Measurements from ENCODE around the gene GTSE1.
A peak's percentile ranks its signal among the peaks of the same experiment; 100 is the strongest.

The GTSE1 gene

GRCh38 chr22:46368871-46369715 is 72.4 kb downstream of the GTSE1 start:
- in situ Hi-C loops (cut with MboI; ENCODE audit: low sequenced_read_pairs), result loop anchor here (5.0 kb wide), 1 partner anchor 173 kb away; no protein-coding TSS in a partner anchor
- DNase-seq (ENCODE audit: low spot score in 2 of 2), result no peak
- H3K4me1 ChIP-seq, result no peaks in the 10 kb centered on the region
- no peak overlapping the region for H3K4me3 ChIP-seq
- H3K9me3 ChIP-seq, result no peaks in the 10 kb centered on the region
- H3K27me3 ChIP-seq (ENCODE audit: low read depth), result no peaks in the 10 kb centered on the region
- peaks cover 2% of the 10 kb centered on the region; the same call in 1 of the 2 replicates for H3K36me3 ChIP-seq (replicated peaks)

- no peak for DNase-seq (ENCODE audit: low spot score in 2 of 2)
- in situ Hi-C loops (cut with MboI; ENCODE audit: low sequenced_read_pairs), result loop anchor here (5.0 kb wide), 1 partner anchor 172 kb away; no protein-coding TSS in a partner anchor
These were observed 73.3 kb downstream of the GTSE1 start for GRCh38 chr22:46369716-46370583.

GRCh38 chr22:46370584-46371291 is 74.1 kb downstream of the GTSE1 start:
- Histone ChIP-seq H3K9me3 (no peaks in the 10 kb centered on the region), H3K4me1 (no peaks in the 10 kb centered on the region), H3K36me3 (replicated peaks) (peaks cover 4% of the 10 kb centered on the region; the same call in 1 of the 2 replicates), H3K27me3 (ENCODE audit: low read depth) (no peaks in the 10 kb centered on the region), H3K4me3 (no peak overlapping the region)
- DNase-seq (ENCODE audit: low spot score in 2 of 2), result no peak
- in situ Hi-C loops (cut with MboI; ENCODE audit: low sequenced_read_pairs), result no loop called here

More at GRCh38 chr22:46369716-46370583, 73.3 kb downstream of the GTSE1 start:
- Histone ChIP-seq H3K4me1 (no peaks in the 10 kb centered on the region), H3K36me3 (replicated peaks) (peaks cover 2% of the 10 kb centered on the region; the same call in 1 of the 2 replicates), H3K9me3 (no peaks in the 10 kb centered on the region), H3K4me3 (no peak overlapping the region), H3K27me3 (ENCODE audit: low read depth) (no peaks in the 10 kb centered on the region)

GRCh38 chr22:46371623-46372226 is 75.1 kb downstream of the GTSE1 start:
- Histone ChIP-seq H3K36me3 (replicated peaks) (peaks cover 7% of the 10 kb centered on the region), H3K9me3 (no peaks in the 10 kb centered on the region), H3K4me3 (no peak overlapping the region), H3K27me3 (ENCODE audit: low read depth) (no peaks in the 10 kb centered on the region), H3K4me1 (no peaks in the 10 kb centered on the region)
- DNase-seq (ENCODE audit: low spot score in 2 of 2), result no peak
- in situ Hi-C loops (cut with MboI; ENCODE audit: low sequenced_read_pairs), result no loop called here

- Histone ChIP-seq H3K9me3 (no peaks in the 10 kb centered on the region), H3K27me3 (ENCODE audit: low read depth) (no peaks in the 10 kb centered on the region), H3K4me1 (peaks cover 5% of the 10 kb centered on the region), H3K36me3 (replicated peaks) (peaks cover 11% of the 10 kb centered on the region), H3K4me3 (no peak overlapping the region)
- in situ Hi-C loops (cut with MboI; ENCODE audit: low sequenced_read_pairs), result no loop called here
- no peak for DNase-seq (ENCODE audit: low spot score in 2 of 2)
These were observed 76.0 kb downstream of the GTSE1 start for GRCh38 chr22:46372686-46373085.

- in situ Hi-C loops (cut with MboI; ENCODE audit: low sequenced_read_pairs), result no loop called here
- DNase-seq (ENCODE audit: low spot score in 2 of 2), result no peak
These were observed 76.5 kb downstream of the GTSE1 start for GRCh38 chr22:46373159-46373558.

GRCh38 chr22:46373921-46374662 is 77.4 kb downstream of the GTSE1 start:
- in situ Hi-C loops (cut with MboI; ENCODE audit: low sequenced_read_pairs), result no loop called here

More at GRCh38 chr22:46373159-46373558, 76.5 kb downstream of the GTSE1 start:
- Histone ChIP-seq H3K4me1 (peaks cover 10% of the 10 kb centered on the region), H3K9me3 (no peaks in the 10 kb centered on the region), H3K4me3 (no peak overlapping the region), H3K36me3 (replicated peaks) (peaks cover 11% of the 10 kb centered on the region), H3K27me3 (ENCODE audit: low read depth) (no peaks in the 10 kb centered on the region)

GRCh38 chr22:46374663-46375474 is 78.2 kb downstream of the GTSE1 start:
- peaks cover 11% of the 10 kb centered on the region for H3K36me3 ChIP-seq (replicated peaks)
- H3K27me3 ChIP-seq (ENCODE audit: low read depth), result no peaks in the 10 kb centered on the region
- H3K9me3 ChIP-seq, result no peaks in the 10 kb centered on the region
- peaks cover 16% of the 10 kb centered on the region for H3K4me1 ChIP-seq
- in situ Hi-C loops (cut with MboI; ENCODE audit: low sequenced_read_pairs), result no loop called here
- H3K4me3 ChIP-seq, result no peak overlapping the region
- no peak for DNase-seq (ENCODE audit: low spot score in 2 of 2)

More at GRCh38 chr22:46373921-46374662, 77.4 kb downstream of the GTSE1 start:
- no peaks in the 10 kb centered on the region for H3K9me3 ChIP-seq
- DNase-seq (ENCODE audit: low spot score in 2 of 2), result no peak
- H3K27me3 ChIP-seq (ENCODE audit: low read depth), result no peaks in the 10 kb centered on the region
- H3K36me3 ChIP-seq (replicated peaks), result peaks cover 11% of the 10 kb centered on the region
- H3K4me1 ChIP-seq, result peaks cover 16% of the 10 kb centered on the region
- no peak overlapping the region for H3K4me3 ChIP-seq

- in situ Hi-C loops (cut with MboI; ENCODE audit: low sequenced_read_pairs), result no loop called here
- H3K27me3 ChIP-seq (ENCODE audit: low read depth), result no peaks in the 10 kb centered on the region
- H3K36me3 ChIP-seq (replicated peaks), result peaks cover 11% of the 10 kb centered on the region
- H3K4me1 ChIP-seq, result peaks cover 16% of the 10 kb centered on the region
- no peak for DNase-seq (ENCODE audit: low spot score in 2 of 2)
- H3K4me3 ChIP-seq, result no peak overlapping the region
- H3K9me3 ChIP-seq, result no peaks in the 10 kb centered on the region
These were observed 79.4 kb downstream of the GTSE1 start for GRCh38 chr22:46376111-46376510.

- in situ Hi-C loops (cut with MboI; ENCODE audit: low sequenced_read_pairs), result no loop called here
- H3K4me1 ChIP-seq, result peaks cover 16% of the 10 kb centered on the region
- peaks cover 11% of the 10 kb centered on the region for H3K36me3 ChIP-seq (replicated peaks)
- no peaks in the 10 kb centered on the region for H3K9me3 ChIP-seq
- H3K27me3 ChIP-seq (ENCODE audit: low read depth), result no peaks in the 10 kb centered on the region
- no peak for DNase-seq (ENCODE audit: low spot score in 2 of 2)
- H3K4me3 ChIP-seq, result no peak overlapping the region
These were observed 80.3 kb downstream of the GTSE1 start for GRCh38 chr22:46376908-46377524.

GRCh38 chr22:46377525-46378425 is 81.1 kb downstream of the GTSE1 start:
- in situ Hi-C loops (cut with MboI; ENCODE audit: low sequenced_read_pairs), result no loop called here
- H3K4me3 ChIP-seq, result no peak overlapping the region
- H3K9me3 ChIP-seq, result no peaks in the 10 kb centered on the region
- peaks cover 11% of the 10 kb centered on the region for H3K36me3 ChIP-seq (replicated peaks)
- peak; percentile 71 to 74 for DNase-seq (ENCODE audit: low spot score in 2 of 2)
- H3K27me3 ChIP-seq (ENCODE audit: low read depth), result no peaks in the 10 kb centered on the region
- H3K4me1 ChIP-seq, result peaks cover 16% of the 10 kb centered on the region

Measured in HAP-1 (cell line).